ENCODE measurements around the gene CFDP1.

DNA sequence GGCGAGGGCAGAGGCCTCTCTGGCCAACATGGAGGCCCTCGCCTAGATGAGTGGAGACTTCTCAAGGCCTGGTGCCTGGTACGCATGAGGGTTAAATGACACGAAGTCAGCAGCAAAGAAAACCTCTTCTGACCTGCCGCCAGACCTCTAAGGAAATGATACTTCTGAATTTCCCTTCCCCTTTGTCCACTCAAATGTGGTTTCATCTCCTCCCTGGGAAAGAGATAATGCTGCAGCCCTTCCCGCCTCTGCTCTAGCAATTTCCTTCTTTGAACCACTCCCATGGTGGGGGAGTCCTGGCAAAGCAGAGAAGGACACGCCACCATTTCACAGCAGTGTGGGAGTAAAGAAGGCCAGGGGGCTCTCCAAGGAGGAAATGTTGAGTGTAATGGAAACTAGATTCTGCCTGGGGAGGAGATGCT, 116.2 kb downstream of the CFDP1 start:
- TF ChIP-seq, protein P1, sequence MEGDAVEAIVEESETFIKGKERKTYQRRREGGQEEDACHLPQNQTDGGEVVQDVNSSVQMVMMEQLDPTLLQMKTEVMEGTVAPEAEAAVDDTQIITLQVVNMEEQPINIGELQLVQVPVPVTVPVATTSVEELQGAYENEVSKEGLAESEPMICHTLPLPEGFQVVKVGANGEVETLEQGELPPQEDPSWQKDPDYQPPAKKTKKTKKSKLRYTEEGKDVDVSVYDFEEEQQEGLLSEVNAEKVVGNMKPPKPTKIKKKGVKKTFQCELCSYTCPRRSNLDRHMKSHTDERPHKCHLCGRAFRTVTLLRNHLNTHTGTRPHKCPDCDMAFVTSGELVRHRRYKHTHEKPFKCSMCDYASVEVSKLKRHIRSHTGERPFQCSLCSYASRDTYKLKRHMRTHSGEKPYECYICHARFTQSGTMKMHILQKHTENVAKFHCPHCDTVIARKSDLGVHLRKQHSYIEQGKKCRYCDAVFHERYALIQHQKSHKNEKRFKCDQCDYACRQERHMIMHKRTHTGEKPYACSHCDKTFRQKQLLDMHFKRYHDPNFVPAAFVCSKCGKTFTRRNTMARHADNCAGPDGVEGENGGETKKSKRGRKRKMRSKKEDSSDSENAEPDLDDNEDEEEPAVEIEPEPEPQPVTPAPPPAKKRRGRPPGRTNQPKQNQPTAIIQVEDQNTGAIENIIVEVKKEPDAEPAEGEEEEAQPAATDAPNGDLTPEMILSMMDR (conservative IDR thresholded peaks at IDR 0.05; ENCODE audit: low read depth, low read length): no peak
- TF ChIP-seq EZH2 (IDR thresholded peaks at IDR 0.05; ENCODE audit: low read length, unreplicated experiment): no peak

Measured in PC-3 (cell line).